ENCODE measurements around the gene SYTL5. TPM values are rescaled to one million over a fixed set of nuclear protein-coding genes. Genes with fewer than 3 reads are reported as not detected.

Gene SYTL5
- total RNA-seq, 1 donor from 2014 or later, result 0.06 TPM

DNA sequence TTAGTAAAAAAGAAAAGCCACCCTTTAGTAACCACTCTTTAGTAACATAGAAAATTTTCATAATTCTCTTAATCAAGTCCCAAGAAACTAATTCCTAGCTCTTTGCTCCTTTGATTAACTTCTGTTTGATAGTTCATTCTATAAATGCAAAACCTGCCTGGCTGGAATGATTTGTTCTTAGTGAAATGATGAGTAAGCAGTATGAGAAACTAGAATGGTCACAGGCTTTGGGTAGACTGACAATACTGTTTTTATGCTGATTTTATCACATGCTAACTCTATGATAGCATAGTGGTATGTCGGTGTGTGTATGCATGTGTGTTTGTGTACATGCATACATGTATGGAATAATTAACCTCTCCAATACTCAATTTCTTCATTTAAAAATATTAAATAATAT, 81.2 kb downstream of the SYTL5 start:
- DNase-seq (ENCODE audit: low spot score), result no peak

DNA sequence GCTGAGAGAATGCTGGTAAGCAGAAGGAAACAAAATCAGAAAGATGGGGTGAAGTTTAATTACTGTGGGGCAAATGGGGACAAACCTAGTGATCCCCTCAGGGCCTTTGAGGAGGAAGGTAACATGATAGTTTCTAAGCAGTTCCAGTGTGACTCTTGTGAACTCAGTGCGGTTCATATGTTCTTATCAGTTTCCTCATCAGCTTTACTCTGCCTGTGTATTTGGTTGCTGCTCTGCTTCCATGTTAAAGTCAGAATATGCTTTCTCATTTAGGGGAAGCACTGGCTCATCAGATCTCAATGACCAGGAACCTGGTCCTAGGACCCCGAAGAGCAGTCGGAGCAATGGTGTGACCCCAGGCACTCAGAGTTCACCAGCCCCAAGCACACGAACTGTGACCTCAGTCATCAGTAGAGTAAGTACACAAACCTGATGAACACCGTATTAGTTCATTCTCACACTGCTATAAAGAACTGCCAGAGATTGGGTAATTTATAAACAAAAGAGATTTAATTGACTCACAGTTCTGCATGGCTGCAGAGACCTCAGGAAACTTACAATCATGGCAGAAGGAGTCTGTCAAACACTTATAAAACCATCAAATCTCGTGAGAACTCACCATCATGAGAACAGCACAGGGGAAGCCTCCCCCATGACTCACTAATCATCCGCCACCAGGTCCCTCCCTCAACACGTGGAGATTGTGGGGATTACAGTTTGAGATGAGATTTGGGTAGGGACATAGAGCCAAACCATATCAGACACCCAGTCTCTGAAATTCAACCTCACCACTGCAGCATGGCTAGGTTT, 83.0 kb downstream of the SYTL5 start:
- DNase-seq (ENCODE audit: low spot score), result no peak

DNA sequence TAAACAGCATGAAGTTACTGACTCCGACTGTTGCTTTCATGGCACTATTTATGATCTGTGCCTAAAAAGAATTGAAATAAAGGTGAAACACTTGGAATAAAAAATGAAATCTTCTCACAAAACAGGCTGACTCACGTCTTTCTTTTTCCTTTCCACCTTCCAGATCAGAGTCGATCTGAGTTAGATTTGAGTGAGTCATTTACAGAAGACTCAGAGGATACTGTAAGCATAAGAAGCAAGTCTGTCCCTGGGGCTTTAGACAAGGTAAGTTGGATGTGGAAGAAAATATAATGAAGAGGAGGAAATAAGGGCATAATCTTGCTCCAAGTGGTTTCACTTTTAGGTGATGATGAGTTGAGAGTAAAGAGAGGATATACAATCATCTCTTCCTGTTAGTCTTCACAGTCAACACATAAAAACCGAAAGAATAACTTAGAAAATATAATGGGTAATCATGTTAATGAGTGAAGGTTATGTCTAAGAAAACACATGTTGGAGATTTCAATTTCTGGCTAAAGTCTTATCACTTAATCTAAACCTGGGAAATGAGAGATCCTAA, 89.7 kb downstream of the SYTL5 start:
- DNase-seq (ENCODE audit: low spot score), result no peak

DNA sequence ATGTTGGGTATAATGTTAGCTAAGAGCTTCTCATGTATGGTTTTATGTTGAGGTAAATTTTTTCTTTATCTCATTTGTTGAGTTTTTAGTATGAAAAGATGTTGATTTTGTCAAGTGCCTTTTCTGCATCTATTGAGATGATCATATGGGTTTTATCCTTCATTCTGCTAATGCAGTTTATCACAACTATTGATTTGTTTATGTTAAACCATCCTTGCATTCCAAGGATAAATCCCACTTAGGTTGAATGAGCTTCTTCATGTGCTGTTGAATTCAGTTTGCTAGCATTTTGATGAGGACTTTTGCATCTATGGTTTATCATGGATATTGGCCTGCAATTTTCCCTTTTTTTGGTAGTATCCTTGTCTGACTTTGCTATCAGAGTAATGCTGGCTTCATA, 93.3 kb downstream of the SYTL5 start:
- DNase-seq (ENCODE audit: low spot score), result no peak

DNA sequence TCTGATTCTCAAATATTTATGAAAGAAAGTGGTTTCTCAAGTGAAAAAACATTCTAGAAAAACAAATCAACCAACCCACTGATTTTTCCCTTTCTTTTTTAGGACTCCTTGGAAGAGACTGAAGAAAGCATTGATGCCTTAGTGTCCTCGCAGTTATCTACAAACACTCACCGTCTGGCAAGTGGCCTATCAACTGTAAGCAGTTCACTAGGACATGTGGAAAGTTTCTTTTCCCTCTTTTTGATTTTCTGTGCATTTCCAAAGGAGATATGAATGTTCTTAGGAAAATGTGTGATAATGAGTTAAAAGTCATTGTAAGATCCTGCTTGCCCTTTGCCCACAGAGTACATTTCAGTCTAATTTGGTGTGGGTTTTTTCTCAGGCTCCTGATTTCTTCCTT, 95.9 kb downstream of the SYTL5 start:
- no peak for DNase-seq (ENCODE audit: low spot score)

DNA sequence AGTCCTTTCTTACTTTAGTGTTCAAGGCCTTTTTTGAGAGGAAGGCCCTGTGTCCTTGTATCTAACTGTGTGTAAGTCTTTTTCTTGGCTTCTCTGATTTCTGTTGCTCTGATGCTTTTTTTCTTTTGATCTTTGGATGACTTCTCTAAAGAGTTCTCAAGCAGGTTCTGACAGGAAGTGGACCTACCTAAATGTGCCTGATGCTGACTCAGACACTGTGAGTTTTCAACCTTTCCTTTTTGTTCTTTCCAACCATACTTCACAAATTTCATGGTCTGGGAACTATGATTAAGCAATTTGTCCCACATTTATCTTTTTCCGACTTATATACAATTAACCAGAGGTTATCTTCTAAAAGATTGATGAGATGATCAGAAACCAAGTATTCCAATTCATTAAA, 96.5 kb downstream of the SYTL5 start:
- no peak for DNase-seq (ENCODE audit: low spot score)

DNA sequence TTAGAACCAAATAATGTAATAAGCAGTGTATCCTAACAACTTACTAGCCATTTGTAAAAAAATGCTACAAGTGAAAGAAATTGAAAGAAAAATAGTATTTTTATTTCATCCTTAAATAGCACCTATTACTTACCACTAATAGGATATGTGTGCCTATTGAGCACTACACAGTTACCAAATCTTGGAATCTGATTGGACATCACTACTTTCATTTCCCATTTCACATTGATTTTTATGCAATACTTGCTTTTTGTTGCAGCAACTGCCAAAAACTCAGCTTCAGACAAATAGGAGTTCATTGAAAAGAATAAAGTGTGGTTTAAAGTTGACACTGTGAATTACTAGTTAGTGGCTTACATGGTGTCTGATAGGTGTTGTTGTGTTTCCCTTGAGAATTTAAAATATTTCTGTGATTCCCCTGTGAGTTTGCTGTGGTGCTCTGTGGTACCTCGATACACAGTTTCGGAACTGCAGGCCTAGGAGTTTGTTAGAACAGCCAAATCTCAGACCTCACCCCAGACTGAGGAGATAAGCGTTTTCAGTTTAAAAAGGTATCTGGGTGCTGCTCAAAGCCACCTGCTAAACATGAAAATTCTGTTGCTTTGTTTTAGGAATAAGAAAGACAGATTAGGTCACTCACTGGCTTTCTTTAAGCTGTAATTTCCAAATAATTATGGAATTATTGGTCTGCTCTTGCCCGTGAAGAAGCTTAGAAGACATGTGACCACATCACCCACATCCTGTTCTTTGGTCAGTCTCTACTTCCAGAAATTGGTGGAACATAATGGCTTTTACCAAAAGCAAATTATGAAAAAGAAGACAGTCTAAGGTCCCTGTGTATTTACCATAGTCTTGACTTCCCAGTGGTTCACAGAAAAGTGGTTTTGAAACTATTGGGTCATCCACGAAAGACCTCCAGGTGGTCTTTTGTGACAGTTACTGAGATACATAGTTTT, 97.8 kb downstream of the SYTL5 start:
- no peak for DNase-seq (ENCODE audit: low spot score)

DNA sequence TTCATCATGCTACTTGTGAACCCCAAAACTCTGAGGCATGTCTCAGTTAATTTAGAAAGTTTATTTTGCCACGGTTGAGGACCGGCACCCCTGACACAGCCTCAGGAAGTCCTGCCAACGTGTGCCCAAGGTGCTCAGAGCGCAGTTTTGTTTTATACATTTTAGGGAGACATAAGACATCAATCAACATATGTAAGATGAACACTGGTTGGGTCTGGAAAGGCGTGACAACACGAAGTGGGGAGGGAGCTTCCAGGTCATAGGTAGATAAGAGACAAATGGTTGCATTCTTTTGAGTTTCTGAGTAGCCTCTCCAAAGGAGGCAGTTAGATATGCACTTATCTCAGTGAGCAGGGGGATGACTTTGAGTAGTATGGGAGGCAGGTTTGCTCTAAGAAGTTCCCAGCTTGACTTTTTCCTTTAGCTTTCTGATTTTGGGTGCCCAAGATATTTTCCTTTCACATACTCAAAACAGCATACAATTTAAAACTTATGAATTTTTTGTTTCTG, 98.9 kb downstream of the SYTL5 start:
- no peak for DNase-seq (ENCODE audit: low spot score)

DNA sequence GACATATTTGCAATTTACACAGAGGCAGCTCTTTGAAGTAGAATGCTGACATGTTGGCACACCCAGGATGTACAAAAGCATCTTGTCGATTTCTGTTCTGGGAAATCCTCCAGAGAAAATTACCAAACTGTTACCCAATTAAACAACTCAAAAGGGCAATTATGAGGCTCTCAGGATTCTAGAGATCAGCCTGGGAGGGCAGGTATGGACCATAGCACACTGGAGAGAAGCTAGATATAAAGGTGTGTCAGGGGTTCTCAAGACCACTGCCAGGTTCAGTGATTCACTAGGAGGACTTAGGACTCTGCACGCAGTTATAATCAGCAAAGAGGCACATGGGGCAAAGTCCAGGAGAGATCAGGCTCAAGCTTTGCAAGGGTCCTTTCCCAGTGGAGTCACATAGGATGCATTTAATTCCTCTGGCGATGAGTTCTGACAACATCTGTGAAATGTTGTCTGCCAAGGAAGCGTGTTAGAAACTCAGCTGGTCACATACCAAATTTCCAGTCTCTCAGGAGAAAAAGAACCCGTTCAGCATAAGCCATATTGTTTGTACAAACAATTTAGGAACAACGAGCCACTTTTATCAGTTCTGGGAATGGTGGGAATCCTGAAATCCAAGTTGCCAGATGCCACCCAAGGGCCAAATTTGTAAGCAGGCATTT, 100.8 kb downstream of the SYTL5 start:
- no peak for DNase-seq (ENCODE audit: low spot score)

DNA sequence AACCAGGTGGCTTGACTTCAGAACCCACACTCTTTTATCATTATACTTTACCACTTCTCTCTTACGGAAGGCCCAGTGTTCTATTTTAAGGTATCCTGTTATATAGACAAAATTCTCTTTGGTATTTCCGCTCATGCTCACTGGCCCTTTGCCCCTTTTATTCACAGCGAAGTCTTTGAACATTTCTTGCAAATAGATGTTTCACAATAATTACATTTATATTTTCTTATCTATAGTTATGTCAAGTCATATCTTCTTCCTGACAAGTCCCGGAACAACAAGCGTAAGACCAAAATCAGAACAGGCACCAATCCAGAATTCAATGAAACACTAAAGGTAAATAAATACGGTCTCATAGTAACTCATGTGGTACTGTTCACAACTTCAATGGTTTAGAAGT, 102.0 kb downstream of the SYTL5 start:
- DNase-seq (ENCODE audit: low spot score), result no peak

DNA sequence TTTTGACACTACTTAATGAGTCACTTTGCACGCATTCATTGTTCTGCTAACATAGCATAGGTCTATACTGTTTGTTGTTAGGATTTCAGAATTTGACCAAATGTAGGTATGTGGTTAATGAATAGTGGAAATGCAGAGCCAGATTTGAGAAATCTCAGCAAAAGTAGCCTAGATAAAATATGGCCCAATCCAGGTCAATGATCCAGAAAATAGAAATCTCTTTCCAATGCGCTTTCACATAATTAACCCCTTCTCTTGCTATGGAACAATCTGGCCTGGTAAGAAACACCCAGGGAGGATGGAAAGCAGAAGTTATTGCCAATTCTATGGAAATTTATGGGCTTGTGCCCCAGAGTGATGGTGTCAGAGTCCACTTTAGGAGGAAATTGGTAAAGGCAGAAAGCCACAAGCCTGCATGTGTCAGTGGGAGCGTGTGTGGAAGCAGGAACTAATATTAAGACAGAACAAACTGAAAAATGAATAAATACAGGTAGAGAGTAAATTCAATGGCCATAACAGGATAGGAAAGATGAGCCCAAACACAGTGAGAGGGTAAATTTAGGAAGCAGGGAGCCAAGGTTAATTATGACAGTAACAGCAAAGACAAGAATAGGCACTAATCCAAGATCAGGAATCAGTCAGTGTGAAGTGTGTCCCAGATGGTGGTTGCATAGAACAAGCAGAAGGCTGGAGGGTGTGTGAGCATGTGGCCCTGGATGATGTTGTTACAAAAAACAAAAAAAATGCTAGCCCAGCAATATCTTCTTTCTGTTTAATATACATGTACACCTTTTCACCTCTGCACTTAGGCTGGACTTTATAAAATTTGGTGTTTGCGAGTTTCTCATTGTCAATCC, 102.9 kb downstream of the SYTL5 start:
- no peak for DNase-seq (ENCODE audit: low spot score)

DNA sequence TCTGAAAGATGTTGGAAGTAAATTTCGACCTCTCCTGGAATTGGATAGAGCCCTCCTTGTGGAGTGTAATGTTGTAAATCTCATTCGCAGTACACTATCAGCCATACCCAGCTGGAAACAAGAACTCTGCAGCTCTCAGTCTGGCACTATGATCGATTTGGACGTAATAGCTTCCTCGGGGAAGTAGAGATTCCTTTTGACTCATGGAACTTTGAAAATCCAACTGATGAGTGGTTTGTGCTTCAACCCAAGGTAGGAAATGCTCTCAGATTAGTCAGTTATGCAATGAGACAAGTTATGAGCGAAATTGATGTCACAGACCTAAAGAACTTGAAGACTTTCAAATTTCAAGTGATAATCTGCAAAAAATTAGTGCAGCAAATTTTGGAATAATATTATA, 103.9 kb downstream of the SYTL5 start:
- DNase-seq (ENCODE audit: low spot score), result no peak

DNA sequence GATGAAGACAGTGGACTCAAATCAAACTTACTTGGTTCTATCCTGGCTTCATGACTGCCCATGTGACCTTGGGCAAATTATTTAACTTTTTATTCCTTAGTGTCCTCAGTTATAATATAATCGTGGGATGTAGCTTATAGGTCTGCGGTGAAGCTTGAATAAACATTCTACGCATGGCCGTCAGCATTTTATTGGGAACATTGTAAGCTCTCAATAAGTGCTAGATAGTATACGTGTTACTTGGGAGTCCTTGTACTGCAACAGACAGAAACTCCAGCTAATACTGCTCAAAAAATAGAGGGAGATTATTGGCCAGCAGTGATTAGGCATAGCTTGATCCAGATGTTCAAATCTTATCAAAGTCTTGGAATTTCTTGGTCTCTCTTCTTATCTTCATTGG, 104.8 kb downstream of the SYTL5 start:
- no peak for DNase-seq (ENCODE audit: low spot score)

DNA sequence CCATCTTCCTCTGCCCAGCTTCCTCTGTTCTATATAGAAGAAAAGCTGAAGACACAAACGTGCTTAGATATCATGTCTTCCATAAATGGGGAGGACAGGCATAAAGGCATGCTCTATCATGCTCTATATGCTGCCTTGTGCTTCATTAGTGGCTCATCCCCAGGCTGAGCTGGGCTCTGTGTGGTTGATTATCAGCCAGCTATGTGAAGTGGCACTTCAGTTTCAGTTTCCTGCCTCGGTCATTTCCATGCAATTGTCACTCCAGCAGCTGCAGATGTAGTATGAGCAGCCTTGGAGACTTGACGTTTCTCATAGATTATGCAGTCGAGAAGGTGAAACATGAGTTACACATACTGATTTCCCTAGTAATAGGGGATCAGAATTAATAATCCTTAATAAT, 106.2 kb downstream of the SYTL5 start:
- no peak for DNase-seq (ENCODE audit: low spot score)

DNA sequence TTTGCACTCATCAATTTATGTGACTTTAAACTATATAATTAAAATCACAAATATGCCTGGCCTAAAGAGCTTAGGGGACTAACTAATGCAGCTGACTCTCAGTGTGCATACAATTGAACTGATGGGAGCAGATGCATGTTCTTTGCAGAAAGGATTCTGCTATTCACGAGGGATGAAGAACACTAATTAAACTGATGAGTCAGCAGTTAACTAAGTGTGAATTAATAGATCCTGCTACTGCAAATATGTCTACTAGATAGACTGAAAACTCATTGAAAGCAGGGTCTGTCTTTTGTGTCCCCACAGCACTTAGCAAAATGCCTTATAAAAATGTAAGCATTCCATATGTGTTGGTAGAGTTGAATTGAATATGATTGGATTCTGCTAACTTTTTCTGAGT, 110.4 kb downstream of the SYTL5 start:
- no peak for DNase-seq (ENCODE audit: low spot score)

DNA sequence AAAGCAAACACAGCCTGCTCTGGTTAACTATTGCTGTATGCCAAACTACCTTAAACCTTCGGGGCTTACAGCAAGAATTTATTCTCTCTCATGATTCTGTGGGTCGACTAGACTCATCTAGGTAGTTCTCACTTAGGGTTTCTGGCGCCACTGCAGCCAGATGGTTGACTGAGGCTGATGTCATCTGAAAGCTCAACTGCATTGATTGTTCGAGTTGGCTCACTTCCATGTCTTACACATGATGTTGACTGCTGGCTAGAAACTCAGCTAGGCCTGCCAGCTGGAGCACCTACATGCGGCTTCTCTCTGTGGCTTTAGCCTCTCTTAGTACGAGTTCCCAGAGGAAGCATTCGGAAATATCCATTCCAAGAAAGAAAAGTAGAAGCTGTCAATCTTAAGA, 111.1 kb downstream of the SYTL5 start:
- no peak for DNase-seq (ENCODE audit: low spot score)

DNA sequence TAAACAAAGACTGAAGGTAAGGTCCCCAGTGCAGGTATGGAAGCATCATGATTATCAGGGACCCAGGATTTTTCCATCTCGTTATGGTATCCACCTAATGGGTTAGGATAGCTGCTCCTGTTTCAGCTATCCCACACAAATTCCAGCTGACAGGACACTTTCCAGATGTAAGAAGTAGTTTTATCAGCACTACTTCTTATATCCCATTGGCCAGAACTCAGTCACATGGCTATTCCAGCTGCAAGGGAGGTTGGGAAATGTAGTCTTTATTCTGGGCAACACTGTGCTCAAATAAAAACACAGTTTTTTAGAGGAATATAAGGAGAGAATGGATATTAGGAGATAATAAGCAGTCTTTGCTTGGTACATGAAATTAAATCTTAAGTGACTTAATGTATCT, 117.6 kb downstream of the SYTL5 start:
- DNase-seq (ENCODE audit: low spot score), result no peak

DNA sequence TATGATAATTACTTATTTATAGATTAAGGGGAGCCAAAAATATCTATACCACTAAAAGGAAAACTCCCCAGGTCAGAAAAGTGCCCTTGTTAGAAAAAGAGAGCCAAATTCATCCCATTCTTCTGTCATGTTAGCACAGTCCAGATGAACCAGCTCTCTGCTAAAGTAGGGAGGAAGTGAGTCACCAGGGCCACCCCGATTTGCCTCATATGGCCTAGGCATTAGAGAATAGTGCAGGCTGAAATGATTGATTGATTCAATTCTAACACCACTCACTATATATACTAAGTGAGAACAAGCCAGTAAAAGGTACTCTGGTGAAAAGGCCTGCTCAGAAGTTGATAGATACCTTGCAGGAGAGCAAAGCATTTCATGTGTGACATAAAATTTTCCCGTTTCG, 119.8 kb downstream of the SYTL5 start:
- DNase-seq (ENCODE audit: low spot score), result no peak

DNA sequence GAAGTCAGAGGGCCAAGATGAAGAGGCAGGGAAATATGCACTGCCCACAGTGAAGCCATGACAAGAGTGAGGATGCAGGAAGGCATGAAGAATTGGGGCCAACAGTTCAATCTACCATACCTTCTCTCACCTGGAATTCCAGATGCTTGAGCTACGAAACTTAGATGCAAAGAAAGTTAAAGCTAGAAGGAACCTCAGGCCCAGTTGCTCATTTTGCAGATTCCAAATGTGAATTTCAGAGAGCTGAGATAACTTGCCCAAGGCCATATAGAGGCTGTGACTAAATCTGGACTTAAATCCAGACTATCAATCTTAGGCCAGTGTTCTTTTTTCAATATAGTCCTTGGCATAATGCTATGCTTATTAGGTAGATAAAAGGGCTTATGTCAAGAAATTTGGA, 121.6 kb downstream of the SYTL5 start:
- DNase-seq (ENCODE audit: low spot score), result no peak

DNA sequence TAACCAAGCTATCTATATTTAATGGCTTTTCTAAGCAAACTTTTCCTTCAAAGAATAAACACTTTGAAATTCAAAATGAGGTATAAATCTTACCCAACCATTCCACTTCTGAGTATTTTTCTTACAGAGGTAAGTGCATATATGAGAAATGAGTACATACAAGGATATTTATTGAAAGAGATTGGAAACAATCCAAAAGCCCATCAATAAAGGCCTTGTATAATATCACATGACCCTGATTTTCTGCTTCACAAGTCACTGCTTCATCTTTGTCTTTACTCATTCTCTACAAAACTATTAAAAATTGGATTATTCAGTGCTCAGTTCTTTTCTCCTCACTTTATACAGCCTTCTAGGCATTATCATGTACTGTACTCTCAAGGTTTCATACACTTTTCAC, 123.0 kb downstream of the SYTL5 start:
- DNase-seq (ENCODE audit: low spot score), result no peak

All from mesenteric fat pad (tissue), 1 donor.